Choroid plexus epithelial cell (primary cell): ENCODE data around the gene AFAP1L1.

Experiments
- DNase-seq: peaks from one replicate; pipeline ENCODE4 v3.0.0-alpha.2; 2010; ENCODE audit warnings: low read depth
- H3K4me3 ChIP-seq: 2 replicates; pipeline ENCODE4 v1.5.1; 2011; ENCODE audit warnings: low read depth, mild to moderate bottlenecking, control low read depth, low read length, moderate library complexity
- TF ChIP-seq, protein P1 (sequence below): conservative IDR thresholded peaks from 2 replicates; pipeline ENCODE4 v1.5.1; 2011; ENCODE audit warnings: low read depth, mild to moderate bottlenecking, control low read depth, inconsistent platforms, low read length, moderate library complexity

Gene AFAP1L1

DNA sequence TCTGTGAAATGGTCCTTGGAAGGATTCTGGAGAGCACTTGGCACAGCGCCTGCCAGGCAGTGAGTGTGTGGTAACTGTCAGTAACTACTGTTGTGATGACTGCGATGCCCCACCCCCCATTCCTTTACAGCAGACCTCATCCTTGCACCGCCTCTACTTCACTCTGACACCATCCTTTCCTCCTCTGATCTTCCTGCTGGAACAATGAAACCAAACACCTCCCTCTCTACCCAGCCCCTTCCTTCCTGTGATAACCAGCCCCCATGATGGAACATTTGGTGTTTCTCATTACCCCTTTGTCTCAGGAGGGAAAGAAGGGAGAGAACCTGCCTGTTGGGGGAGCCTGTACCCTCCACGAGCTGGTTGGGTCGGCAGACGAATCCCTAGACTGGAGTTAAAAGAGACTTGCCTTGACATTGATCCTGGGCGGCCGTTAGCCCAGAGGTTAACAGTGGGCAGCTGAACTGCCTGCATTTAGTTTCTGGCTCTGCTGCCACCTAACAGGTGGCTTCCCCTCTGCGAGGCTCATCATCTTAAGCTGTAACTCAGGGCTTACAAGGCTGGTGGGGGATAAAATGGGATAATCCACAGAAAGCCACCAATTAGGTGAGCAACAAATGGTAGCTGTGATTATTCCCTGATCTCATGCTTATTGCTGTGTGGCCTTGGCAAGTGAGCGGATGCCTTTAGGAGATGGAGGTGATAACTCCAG is 39.4 kb downstream of the AFAP1L1 start:
- TF ChIP-seq, protein P1, sequence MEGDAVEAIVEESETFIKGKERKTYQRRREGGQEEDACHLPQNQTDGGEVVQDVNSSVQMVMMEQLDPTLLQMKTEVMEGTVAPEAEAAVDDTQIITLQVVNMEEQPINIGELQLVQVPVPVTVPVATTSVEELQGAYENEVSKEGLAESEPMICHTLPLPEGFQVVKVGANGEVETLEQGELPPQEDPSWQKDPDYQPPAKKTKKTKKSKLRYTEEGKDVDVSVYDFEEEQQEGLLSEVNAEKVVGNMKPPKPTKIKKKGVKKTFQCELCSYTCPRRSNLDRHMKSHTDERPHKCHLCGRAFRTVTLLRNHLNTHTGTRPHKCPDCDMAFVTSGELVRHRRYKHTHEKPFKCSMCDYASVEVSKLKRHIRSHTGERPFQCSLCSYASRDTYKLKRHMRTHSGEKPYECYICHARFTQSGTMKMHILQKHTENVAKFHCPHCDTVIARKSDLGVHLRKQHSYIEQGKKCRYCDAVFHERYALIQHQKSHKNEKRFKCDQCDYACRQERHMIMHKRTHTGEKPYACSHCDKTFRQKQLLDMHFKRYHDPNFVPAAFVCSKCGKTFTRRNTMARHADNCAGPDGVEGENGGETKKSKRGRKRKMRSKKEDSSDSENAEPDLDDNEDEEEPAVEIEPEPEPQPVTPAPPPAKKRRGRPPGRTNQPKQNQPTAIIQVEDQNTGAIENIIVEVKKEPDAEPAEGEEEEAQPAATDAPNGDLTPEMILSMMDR: no peak
- no peak overlapping the region for H3K4me3 ChIP-seq
- peak; percentile 89 for DNase-seq

DNA sequence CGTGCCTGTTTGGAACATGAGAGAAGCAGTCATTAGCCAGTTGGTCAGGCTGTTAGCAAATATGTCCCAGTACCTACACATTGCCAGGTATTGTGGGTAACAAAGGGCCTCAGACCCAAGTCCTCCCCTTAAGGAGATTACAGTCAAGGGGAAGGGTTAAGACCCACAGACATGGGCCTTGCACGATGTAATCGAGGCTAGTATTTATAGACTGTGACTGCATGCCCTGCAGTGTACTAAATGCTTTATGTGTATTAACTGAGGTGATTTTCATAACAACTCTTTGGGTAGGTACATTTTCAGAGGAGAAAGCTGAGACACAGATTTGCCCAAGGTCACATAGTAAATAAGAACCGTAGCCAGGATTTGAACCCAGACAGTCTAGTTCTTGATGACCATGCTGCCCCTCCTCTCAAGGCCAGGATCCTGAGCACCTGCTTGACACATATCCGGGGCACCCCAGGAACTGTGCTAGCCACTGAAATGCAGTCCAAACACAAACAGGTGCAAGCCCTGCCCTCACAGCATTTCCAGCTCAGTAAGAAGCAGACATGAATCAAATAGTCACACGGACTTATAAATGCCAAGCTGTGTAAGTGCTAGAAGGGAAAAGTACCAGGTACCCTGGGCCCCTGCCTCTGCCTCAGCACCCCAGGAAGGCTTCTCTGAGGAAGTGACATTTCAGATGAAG is 41.6 kb downstream of the AFAP1L1 start:
- no peak overlapping the region for H3K4me3 ChIP-seq
- TF ChIP-seq, protein P1: no peak
- DNase-seq: no peak

DNA sequence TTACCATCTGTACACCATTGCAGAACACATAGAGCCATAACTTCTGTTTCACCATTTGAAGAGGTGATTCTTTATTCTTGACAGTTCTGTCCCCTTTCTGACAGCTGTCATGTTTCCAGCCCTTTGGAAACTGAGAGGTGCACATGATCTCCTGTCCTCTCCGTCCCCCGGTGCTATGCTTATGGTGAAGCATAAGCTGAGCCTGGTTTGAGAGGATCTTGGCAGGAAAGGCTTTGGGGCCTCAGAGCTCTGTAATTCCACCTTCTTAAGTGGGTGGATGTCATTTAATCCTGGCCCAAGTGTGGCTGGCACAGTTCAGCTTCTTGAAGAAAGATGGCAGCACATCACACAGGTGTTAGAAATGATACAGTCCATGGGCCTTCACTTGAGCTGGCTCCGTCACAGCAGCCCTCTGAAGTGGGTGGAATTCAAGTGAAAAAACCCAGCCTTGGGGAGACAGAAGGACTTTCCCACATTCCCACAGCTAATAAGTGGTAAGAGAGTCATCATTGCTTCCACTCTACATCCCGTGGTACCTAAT is 43.0 kb downstream of the AFAP1L1 start:
- TF ChIP-seq, protein P1: peak; percentile 13
- DNase-seq: no peak
- H3K4me3 ChIP-seq: no peak overlapping the region

DNA sequence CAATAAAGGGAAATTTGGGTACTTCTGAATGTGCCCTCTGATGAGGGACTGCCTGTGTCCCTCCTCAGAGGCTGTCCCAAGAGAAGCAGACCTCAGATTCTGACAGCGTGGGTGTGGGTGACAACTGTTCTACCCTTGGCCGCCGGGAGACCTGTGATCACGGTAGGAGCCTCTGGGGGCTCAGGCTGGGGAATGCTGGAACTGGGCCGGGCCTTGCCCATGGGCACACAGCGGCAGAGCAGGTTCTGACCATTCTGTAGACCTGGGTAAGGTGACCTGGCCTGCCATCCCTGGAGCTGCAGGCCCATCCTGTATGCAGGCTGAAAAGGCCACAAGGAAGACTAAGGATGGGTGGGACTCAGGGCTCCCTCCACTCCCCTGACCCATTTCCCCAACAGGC is 44.1 kb downstream of the AFAP1L1 start:
- TF ChIP-seq, protein P1: no peak
- no peak for DNase-seq
- H3K4me3 ChIP-seq: no peak overlapping the region

DNA sequence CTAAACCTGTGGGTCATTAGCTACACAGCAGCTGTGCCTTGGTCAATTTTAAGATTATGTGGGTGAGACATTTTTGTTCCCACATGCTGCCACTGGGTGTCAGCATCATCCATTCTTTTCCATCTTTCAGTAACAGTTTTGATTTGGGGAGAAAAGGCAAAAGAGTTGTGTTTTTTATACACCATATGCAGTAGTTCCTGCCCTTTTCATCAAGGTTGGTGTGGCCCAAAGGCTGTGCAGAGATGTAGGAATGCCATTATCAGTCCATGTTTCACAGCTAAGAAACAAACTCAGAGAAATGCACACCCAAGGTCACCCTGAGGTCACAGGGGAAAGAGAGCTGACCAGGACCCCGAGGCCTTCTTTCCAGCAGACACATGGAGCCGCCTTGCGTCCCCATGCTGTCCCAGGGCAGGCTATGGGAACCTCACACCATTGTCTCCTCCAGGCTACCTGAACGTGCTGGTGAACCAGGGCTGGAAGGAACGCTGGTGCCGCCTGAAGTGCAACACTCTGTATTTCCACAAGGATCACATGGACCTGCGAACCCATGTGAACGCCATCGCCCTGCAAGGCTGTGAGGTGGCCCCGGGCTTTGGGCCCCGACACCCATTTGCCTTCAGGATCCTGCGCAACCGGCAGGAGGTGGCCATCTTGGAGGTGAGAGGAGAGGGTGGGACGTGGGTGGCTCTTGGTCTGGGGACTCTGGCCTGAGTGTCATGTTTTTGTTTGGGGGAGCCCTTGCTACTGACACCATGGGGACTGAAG is 45.8 kb downstream of the AFAP1L1 start:
- TF ChIP-seq, protein P1: peak; percentile 73
- H3K4me3 ChIP-seq: no peak overlapping the region
- peak; percentile 73 for DNase-seq

DNA sequence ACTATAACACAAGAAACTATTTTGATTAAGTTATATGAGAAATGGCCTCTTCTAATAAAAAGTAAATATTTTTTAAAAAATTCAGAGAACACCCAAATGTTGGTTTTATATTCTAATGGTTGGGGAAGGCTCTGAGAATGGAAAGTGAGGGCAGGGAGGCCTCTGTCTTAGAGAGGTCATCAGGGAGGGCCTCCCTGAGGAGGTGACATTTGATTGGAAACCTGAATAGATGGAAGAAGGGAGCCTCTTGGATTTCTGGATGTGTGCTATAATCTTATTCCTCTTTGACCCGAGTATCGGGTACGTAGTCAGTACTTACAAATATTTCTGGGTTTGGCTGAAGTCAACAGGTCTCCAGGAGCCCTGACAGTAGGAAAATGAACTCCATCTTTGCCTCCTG is 47.5 kb downstream of the AFAP1L1 start:
- TF ChIP-seq, protein P1: no peak

More for the DNA sequence above, 47.5 kb downstream of the AFAP1L1 start:
- H3K4me3 ChIP-seq: no peak overlapping the region
- no peak for DNase-seq
